Measurements from ENCODE around the gene PLTP.

PLTP gene

DNA sequence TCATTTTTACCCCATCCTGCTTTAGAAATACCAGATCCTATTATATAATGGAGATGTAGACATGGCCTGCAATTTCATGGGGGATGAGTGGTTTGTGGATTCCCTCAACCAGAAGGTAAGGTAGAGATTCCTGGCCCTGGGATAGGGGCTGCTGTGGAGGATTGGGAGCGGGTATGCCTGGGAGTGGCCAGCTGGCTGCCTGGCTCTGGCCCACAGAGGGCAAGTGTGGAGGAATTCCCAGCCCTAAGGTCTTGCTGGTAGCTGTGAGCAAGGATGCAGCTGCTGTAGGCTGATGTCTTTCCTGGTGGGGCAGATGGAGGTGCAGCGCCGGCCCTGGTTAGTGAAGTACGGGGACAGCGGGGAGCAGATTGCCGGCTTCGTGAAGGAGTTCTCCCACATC lies 14.3 kb downstream of the PLTP start:
- no peak overlapping the region for H3K4me3 ChIP-seq (ENCODE audit: low read depth, low read length)
- TF ChIP-seq, protein P1, sequence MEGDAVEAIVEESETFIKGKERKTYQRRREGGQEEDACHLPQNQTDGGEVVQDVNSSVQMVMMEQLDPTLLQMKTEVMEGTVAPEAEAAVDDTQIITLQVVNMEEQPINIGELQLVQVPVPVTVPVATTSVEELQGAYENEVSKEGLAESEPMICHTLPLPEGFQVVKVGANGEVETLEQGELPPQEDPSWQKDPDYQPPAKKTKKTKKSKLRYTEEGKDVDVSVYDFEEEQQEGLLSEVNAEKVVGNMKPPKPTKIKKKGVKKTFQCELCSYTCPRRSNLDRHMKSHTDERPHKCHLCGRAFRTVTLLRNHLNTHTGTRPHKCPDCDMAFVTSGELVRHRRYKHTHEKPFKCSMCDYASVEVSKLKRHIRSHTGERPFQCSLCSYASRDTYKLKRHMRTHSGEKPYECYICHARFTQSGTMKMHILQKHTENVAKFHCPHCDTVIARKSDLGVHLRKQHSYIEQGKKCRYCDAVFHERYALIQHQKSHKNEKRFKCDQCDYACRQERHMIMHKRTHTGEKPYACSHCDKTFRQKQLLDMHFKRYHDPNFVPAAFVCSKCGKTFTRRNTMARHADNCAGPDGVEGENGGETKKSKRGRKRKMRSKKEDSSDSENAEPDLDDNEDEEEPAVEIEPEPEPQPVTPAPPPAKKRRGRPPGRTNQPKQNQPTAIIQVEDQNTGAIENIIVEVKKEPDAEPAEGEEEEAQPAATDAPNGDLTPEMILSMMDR (IDR thresholded peaks at IDR 0.05; ENCODE audit: low read depth, low read length) = no peak

- no peak overlapping the region for H3K4me3 ChIP-seq (ENCODE audit: low read depth, low read length)
- TF ChIP-seq, protein P1 (IDR thresholded peaks at IDR 0.05; ENCODE audit: low read depth, low read length) = no peak
These were observed 14.7 kb downstream of the PLTP start for GRCh38 chr20:45897289-45897688.

GRCh38 chr20:45896641-45897161 lies 15.3 kb downstream of the PLTP start:
- no peak overlapping the region for H3K4me3 ChIP-seq (ENCODE audit: low read depth, low read length)
- TF ChIP-seq, protein P1 (IDR thresholded peaks at IDR 0.05; ENCODE audit: low read depth, low read length) = no peak

DNA sequence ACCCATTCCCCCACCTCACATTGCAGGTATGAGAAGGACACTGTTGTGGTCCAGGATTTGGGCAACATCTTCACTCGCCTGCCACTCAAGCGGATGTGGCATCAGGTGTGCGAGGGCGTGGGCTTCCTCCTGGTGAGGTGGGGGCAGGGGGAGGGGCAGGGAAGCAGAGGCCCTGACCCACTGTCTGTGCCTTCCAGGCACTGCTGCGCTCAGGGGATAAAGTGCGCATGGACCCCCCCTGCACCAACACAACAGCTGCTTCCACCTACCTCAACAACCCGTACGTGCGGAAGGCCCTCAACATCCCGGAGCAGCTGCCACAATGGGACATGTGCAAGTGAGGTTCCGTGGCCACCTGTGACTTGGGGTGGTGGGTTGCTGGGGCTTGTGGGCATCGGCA lies 17.2 kb downstream of the PLTP start:
- H3K4me3 ChIP-seq (ENCODE audit: low read depth, low read length) = no peak overlapping the region
- TF ChIP-seq, protein P1 (IDR thresholded peaks at IDR 0.05; ENCODE audit: low read depth, low read length) = no peak

DNA sequence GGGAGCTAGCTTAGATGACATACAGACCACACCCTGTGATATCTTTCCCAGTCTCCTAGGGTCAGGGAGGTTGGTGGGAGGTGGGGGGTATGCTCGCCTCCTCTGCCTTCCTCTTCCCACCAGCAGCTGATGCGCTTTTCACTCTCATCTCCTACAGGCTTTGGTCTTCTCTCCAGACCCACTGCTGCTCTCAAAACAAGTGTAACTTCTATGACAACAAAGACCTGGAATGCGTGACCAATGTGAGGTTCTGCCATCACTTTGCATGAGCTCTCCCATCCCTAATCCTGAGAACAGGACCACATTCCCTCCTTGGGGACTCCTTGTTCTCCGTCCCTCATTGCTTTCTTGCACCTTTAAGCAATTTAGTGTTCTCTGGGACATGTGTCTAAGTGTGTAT lies 18.1 kb downstream of the PLTP start:
- TF ChIP-seq, protein P1 (IDR thresholded peaks at IDR 0.05; ENCODE audit: low read depth, low read length) = no peak
- no peak overlapping the region for H3K4me3 ChIP-seq (ENCODE audit: low read depth, low read length)

GRCh38 chr20:45892828-45893500 lies 19.0 kb downstream of the PLTP start:
- H3K4me3 ChIP-seq (ENCODE audit: low read depth, low read length) = no peak overlapping the region

More at GRCh38 chr20:45892828-45893500, 19.0 kb downstream of the PLTP start:
- TF ChIP-seq, protein P1 (IDR thresholded peaks at IDR 0.05; ENCODE audit: low read depth, low read length) = no peak
